ENCODE measurements around the gene TMEM196. TPM values are rescaled to one million over a fixed set of nuclear protein-coding genes. Genes with fewer than 3 reads are reported as not detected.
"Not testable (repeated sequence)": the region's sequence is repeated elsewhere in the genome, so short reads cannot be mapped to it uniquely, and the experiment has no call there.

Gene TMEM196
- total RNA-seq, 2 experiments from 2014 or later, result not detected

GRCh38 chr7:19696926-19697325, 76.5 kb downstream of the TMEM196 start:
- CTCF ChIA-PET, result no interaction called here
- Mint-ChIP-seq H3K4me1 (no peaks in the 10 kb centered on the region), H3K9me3 (ENCODE audit: low read depth) (no peaks in the 10 kb centered on the region), H3K27ac (no peak overlapping the region), H3K36me3 (peaks cover 28% of the 10 kb centered on the region), H3K27me3 (no peaks in the 10 kb centered on the region), H3K4me3 (no peak overlapping the region)
- DNase-seq (no peak), ATAC-seq (no peak)

- DNase-seq (no peak), ATAC-seq (no peak)
- no peaks in the 10 kb centered on the region for H3K27me3 Mint-ChIP-seq
- no peaks in the 10 kb centered on the region for H3K9me3 Mint-ChIP-seq (ENCODE audit: low read depth)
- no peaks in the 10 kb centered on the region for H3K4me1 Mint-ChIP-seq
- no peak overlapping the region for H3K27ac Mint-ChIP-seq
- H3K36me3 Mint-ChIP-seq, result peaks cover 10% of the 10 kb centered on the region
- no peak overlapping the region for H3K4me3 Mint-ChIP-seq
- CTCF ChIA-PET, result no interaction called here
These were observed 81.1 kb downstream of the TMEM196 start for GRCh38 chr7:19692111-19692828.

- Mint-ChIP-seq H3K27me3 (no peaks in the 10 kb centered on the region), H3K36me3 (peaks cover 3% of the 10 kb centered on the region), H3K4me1 (no peaks in the 10 kb centered on the region), H3K27ac (no peak overlapping the region), H3K9me3 (ENCODE audit: low read depth) (no peaks in the 10 kb centered on the region), H3K4me3 (no peak overlapping the region)
- DNase-seq (no peak), ATAC-seq (no peak)
- CTCF ChIA-PET, result no interaction called here
These were observed 82.7 kb downstream of the TMEM196 start for GRCh38 chr7:19690736-19691135.

- DNase-seq; H3K27ac Mint-ChIP-seq; H3K27me3 Mint-ChIP-seq; ATAC-seq; H3K36me3 Mint-ChIP-seq; H3K4me1 Mint-ChIP-seq; CTCF ChIA-PET; H3K9me3 Mint-ChIP-seq (ENCODE audit: low read depth); H3K4me3 Mint-ChIP-seq: not testable (repeated sequence)
These were observed 84.3 kb downstream of the TMEM196 start for GRCh38 chr7:19689130-19689529.

- DNase-seq (no peak), ATAC-seq (no peak)
- Mint-ChIP-seq H3K36me3 (no peaks in the 10 kb centered on the region), H3K4me1 (peaks cover 8% of the 10 kb centered on the region), H3K9me3 (ENCODE audit: low read depth) (no peaks in the 10 kb centered on the region), H3K27ac (no peak overlapping the region), H3K27me3 (no peaks in the 10 kb centered on the region), H3K4me3 (no peak overlapping the region)
- CTCF ChIA-PET, result no interaction called here
These were observed 91.8 kb downstream of the TMEM196 start for GRCh38 chr7:19681596-19681995.

DNA sequence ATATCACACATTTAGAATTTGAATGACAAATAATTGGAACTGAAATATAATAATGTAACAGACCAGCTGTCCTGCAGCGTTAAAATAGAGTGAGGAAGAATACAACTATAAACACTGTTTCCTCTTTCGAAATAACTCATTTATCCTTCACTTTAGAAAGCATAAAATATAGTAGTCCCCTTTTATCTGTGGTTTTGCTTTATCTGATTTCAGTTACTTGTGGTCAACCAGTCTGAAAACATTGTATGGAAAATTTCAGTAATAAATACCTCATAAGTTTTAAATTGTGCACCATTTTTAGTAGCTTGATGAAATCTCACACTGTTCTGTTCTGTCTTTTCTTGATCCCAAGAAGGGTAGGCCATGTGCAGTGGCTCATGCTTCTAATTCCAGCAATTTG, 96.2 kb downstream of the TMEM196 start:
- peak; percentile 36 for ATAC-seq
- H3K27me3 Mint-ChIP-seq, result peaks cover 5% of the 10 kb centered on the region
- H3K27ac Mint-ChIP-seq, result peak overlapping the region; percentile 27
- DNase-seq, result no peak
- H3K36me3 Mint-ChIP-seq, result no peaks in the 10 kb centered on the region
- H3K9me3 Mint-ChIP-seq (ENCODE audit: low read depth), result no peaks in the 10 kb centered on the region
- CTCF ChIA-PET, result no interaction called here
- H3K4me1 Mint-ChIP-seq, result peaks cover 10% of the 10 kb centered on the region
- H3K4me3 Mint-ChIP-seq, result no peak overlapping the region

- Mint-ChIP-seq H3K4me1 (peaks cover 10% of the 10 kb centered on the region), H3K36me3 (no peaks in the 10 kb centered on the region), H3K9me3 (ENCODE audit: low read depth) (no peaks in the 10 kb centered on the region), H3K27me3 (peaks cover 5% of the 10 kb centered on the region), H3K27ac (no peak overlapping the region), H3K4me3 (no peak overlapping the region)
- CTCF ChIA-PET, result no interaction called here
- DNase-seq, result no peak
- ATAC-seq, result no peak
These were observed 97.6 kb downstream of the TMEM196 start for GRCh38 chr7:19675816-19676215.

GRCh38 chr7:19674266-19674960, 99.0 kb downstream of the TMEM196 start:
- H3K27me3 Mint-ChIP-seq, result peaks cover 5% of the 10 kb centered on the region
- CTCF ChIA-PET, result no interaction called here
- H3K4me1 Mint-ChIP-seq, result peaks cover 10% of the 10 kb centered on the region

DNA sequence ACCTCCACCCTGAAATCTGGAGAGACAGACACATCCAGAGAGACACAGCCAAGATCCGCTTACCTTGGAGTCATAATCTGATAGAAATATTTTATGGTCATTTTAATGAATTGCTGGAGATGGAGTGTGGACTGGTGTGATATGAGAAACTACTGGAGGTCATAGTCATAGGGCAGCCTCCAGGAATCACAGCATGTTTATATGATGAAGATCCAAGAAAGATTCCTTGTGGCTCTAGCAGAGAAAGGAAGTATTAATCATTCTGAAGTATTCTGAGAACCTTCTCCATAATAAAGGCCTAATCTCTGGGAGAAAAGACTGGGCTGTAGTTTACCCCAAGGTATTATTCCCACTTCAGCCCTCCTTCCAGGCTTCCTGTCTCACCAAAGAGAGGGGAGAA, 102.6 kb downstream of the TMEM196 start:
- CTCF ChIA-PET, result no interaction called here
- Mint-ChIP-seq H3K36me3 (no peaks in the 10 kb centered on the region), H3K9me3 (ENCODE audit: low read depth) (no peaks in the 10 kb centered on the region)

More at GRCh38 chr7:19674266-19674960, 99.0 kb downstream of the TMEM196 start:
- no peak overlapping the region for H3K27ac Mint-ChIP-seq
- H3K4me3 Mint-ChIP-seq, result no peak overlapping the region
- no peak for ATAC-seq
- DNase-seq, result no peak
- H3K9me3 Mint-ChIP-seq (ENCODE audit: low read depth), result no peaks in the 10 kb centered on the region
- no peaks in the 10 kb centered on the region for H3K36me3 Mint-ChIP-seq

More for the DNA sequence above, 102.6 kb downstream of the TMEM196 start:
- no peak for DNase-seq
- no peak for ATAC-seq
- Mint-ChIP-seq H3K4me3 (no peak overlapping the region), H3K27me3 (peaks cover 7% of the 10 kb centered on the region), H3K4me1 (no peaks in the 10 kb centered on the region), H3K27ac (no peak overlapping the region)

Small RNA genes lying within 50 kb of the gene (microRNA-seq; reads per million reads assigned to microRNA genes)
- 1.3 reads per million for gene MIR3146

Other genes with a start within 250 kb of the TMEM196 start
- gene POLR1F, start 64.6 kb downstream of the TMEM196 start, total RNA-seq, result 10 to 100 TPM; 18.5 to 27.9 TPM